WTC11 (cell line): ENCODE data around the gene WNT5B. TPM values are rescaled to one million over a fixed set of nuclear protein-coding genes. Genes with fewer than 3 reads are reported as not detected.

Experiments
- ATAC-seq: fragments of 200-7000 bp; cut with Tn5 transposase; 2 replicates; pipeline ENCODE4 v1.10.0; 2021; ENCODE audit warnings: mild to moderate bottlenecking, moderate library complexity
- CTCF ChIA-PET: fragments of 300-600 bp; sonication (Branson Sonifier 250); formaldehyde crosslinking; loops from one replicate; lab custom pipeline; 2021; ENCODE audit warnings: antibody characterized with exemption; lab: Charles Lee
- POLR2A ChIA-PET: fragments of 350-600 bp; sonication (Branson Sonifier 250); formaldehyde crosslinking; loops from one replicate; lab custom pipeline; 2021; ENCODE audit warnings: antibody characterized with exemption; lab: Charles Lee
- DNase-seq: peaks from one replicate; pipeline ENCODE4 v3.0.0; 2021; ENCODE audit warnings: low spot score
- H3K27ac Mint-ChIP-seq: 2 replicates; pipeline ENCODE4 v1.8.0; 2021; ENCODE audit warnings: mixed read lengths
- H3K27me3 Mint-ChIP-seq: 2 replicates; pipeline ENCODE4 v1.8.0; 2021; ENCODE audit warnings: low read depth, mild to moderate bottlenecking, moderate library complexity, mixed read lengths
- H3K36me3 Mint-ChIP-seq: 2 replicates; pipeline ENCODE4 v1.8.0; 2021; ENCODE audit warnings: mixed read lengths
- H3K4me1 Mint-ChIP-seq: 2 replicates; pipeline ENCODE4 v1.8.0; 2022; ENCODE audit warnings: mixed read lengths
- H3K4me3 Mint-ChIP-seq: 2 replicates; pipeline ENCODE4 v1.8.0; 2021; ENCODE audit warnings: mild to moderate bottlenecking, moderate library complexity, mixed read lengths
- H3K9me3 Mint-ChIP-seq: 2 replicates; pipeline ENCODE4 v1.8.0; 2021; ENCODE audit warnings: mixed read lengths
- ATF1 ChIP-seq: sonication (generic); formaldehyde crosslinking; IDR thresholded peaks from 2 replicates; pipeline ENCODE4 v1.8.1; 2023; ENCODE audit warnings: mild to moderate bottlenecking, moderate library complexity, missing genetic modification reagents
- CBFB ChIP-seq: sonication (generic); formaldehyde crosslinking; IDR thresholded peaks from 2 replicates; pipeline ENCODE4 v1.8.1; 2022; ENCODE audit warnings: mild to moderate bottlenecking, low read depth, missing genetic modification reagents
- CREM ChIP-seq: sonication (generic); formaldehyde crosslinking; IDR thresholded peaks from 2 replicates; pipeline ENCODE4 v1.8.1; 2022; ENCODE audit warnings: mild to moderate bottlenecking, missing genetic modification reagents, moderate library complexity
- EMX1 ChIP-seq: fragments of 250-450 bp; sonication (Bioruptor Pico); IDR thresholded peaks from 2 replicates; pipeline ENCODE4 v1.8.0; 2021; ENCODE audit warnings: mild to moderate bottlenecking
- FOXJ3 ChIP-seq: sonication (generic); formaldehyde crosslinking; IDR thresholded peaks from 2 replicates; pipeline ENCODE4 v1.9.0; 2021; ENCODE audit warnings: missing genetic modification reagents, mild to moderate bottlenecking, borderline replicate concordance
- NFATC4 ChIP-seq: fragments of 250-450 bp; sonication (Bioruptor Pico); IDR thresholded peaks from 2 replicates; pipeline ENCODE4 v1.9.0; 2021; ENCODE audit warnings: mild to moderate bottlenecking
- NR1H2 ChIP-seq: sonication (generic); formaldehyde crosslinking; IDR thresholded peaks from 2 replicates; pipeline ENCODE4 v1.9.0; 2021; ENCODE audit warnings: mild to moderate bottlenecking, moderate library complexity, missing genetic modification reagents
- OVOL2 ChIP-seq: fragments of 250-450 bp; sonication (Bioruptor Pico); IDR thresholded peaks from 2 replicates; pipeline ENCODE4 v1.9.0; 2021; ENCODE audit warnings: mild to moderate bottlenecking, borderline replicate concordance
- RORB ChIP-seq: fragments of 250-450 bp; sonication (Bioruptor Pico); IDR thresholded peaks from 2 replicates; pipeline ENCODE4 v1.9.0; 2021; ENCODE audit warnings: mild to moderate bottlenecking
- SOX15 ChIP-seq: fragments of 250-450 bp; sonication (Bioruptor Pico); IDR thresholded peaks from 2 replicates; pipeline ENCODE4 v1.9.0; 2021; ENCODE audit warnings: mild to moderate bottlenecking
- TCF7 ChIP-seq: sonication (generic); formaldehyde crosslinking; IDR thresholded peaks from 2 replicates; pipeline ENCODE4 v1.8.0; 2022; ENCODE audit warnings: mild to moderate bottlenecking, low read depth, missing genetic modification reagents, moderate library complexity
- TEAD4 ChIP-seq: sonication (generic); formaldehyde crosslinking; IDR thresholded peaks from 2 replicates; pipeline ENCODE4 v1.8.0; 2022; ENCODE audit warnings: mild to moderate bottlenecking, missing genetic modification reagents
- ZNF263 ChIP-seq: sonication (generic); formaldehyde crosslinking; IDR thresholded peaks from 2 replicates; pipeline ENCODE4 v1.8.1; 2022; ENCODE audit warnings: low read depth, mild to moderate bottlenecking, moderate library complexity, missing genetic modification reagents
- total RNA-seq: library from RNA; stranded (reverse); gene quantifications from 3 replicates; pipeline ENCODE4 v1.2.3, GENCODE V29; 2021
- TF ChIP-seq, protein P1 (sequence below): sonication (generic); formaldehyde crosslinking; IDR thresholded peaks from 2 replicates; pipeline ENCODE4 v1.8.1; 2022; ENCODE audit warnings: mild to moderate bottlenecking, moderate library complexity, missing genetic modification reagents
- TF ChIP-seq, protein P2 (sequence below): sonication (generic); formaldehyde crosslinking; IDR thresholded peaks from 2 replicates; pipeline ENCODE4 v1.8.1; 2023; ENCODE audit warnings: mild to moderate bottlenecking, moderate library complexity, missing genetic modification reagents
- TF ChIP-seq, protein P3 (sequence below): sonication (generic); formaldehyde crosslinking; IDR thresholded peaks from 2 replicates; pipeline ENCODE4 v1.8.0; 2022; ENCODE audit warnings: mild to moderate bottlenecking, missing genetic modification reagents
- TF ChIP-seq, protein P4 (sequence below): sonication (generic); formaldehyde crosslinking; IDR thresholded peaks from 2 replicates; pipeline ENCODE4 v1.8.1; 2022; ENCODE audit warnings: low read depth, mild to moderate bottlenecking, moderate library complexity, missing genetic modification reagents, borderline replicate concordance
- TF ChIP-seq, protein P5 (sequence below): sonication (generic); formaldehyde crosslinking; IDR thresholded peaks from 2 replicates; pipeline ENCODE4 v1.8.1; 2022; ENCODE audit warnings: low read depth, missing genetic modification reagents, borderline replicate concordance
- TF ChIP-seq, protein P6 (sequence below): sonication (generic); formaldehyde crosslinking; IDR thresholded peaks from 2 replicates; pipeline ENCODE4 v1.8.0; 2022; ENCODE audit warnings: mild to moderate bottlenecking, missing genetic modification reagents

Gene WNT5B
- total RNA-seq, 1 experiment from 2014 or later: 4.5 TPM

DNA sequence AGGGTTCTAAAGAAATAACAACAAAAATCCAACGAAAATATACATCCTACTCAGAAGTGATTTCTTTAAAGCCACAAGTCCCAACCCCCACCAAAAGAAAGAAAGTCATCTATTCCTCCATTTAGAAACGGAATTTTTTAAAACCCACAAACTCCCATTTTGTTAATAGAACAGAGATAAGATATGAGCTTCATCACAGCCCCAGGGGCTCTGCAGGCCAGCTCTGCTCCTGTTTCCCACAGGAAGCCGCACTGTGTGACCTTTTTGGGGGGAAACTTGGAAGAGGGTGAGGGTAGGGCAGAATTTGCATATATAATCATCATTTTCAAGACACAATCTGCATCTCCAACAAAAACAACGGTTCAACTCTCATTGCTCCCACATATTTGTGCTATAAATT lies 37.5 kb upstream of the WNT5B start:
- H3K36me3 Mint-ChIP-seq: no peaks in the 10 kb centered on the region
- H3K4me1 Mint-ChIP-seq: peaks cover 72% of the 10 kb centered on the region
- peaks cover 78% of the 10 kb centered on the region for H3K27me3 Mint-ChIP-seq
- DNase-seq (no peak), ATAC-seq (no peak)
- no peaks in the 10 kb centered on the region for H3K9me3 Mint-ChIP-seq
- peak overlapping the region; percentile 86 for H3K4me3 Mint-ChIP-seq
- TF ChIP-seq, protein P1, sequence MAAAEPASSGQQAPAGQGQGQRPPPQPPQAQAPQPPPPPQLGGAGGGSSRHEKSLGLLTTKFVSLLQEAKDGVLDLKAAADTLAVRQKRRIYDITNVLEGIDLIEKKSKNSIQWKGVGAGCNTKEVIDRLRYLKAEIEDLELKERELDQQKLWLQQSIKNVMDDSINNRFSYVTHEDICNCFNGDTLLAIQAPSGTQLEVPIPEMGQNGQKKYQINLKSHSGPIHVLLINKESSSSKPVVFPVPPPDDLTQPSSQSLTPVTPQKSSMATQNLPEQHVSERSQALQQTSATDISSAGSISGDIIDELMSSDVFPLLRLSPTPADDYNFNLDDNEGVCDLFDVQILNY (CRISPR knock-in tag): no peak
- no peak for TF ChIP-seq CBFB (CRISPR knock-in tag)
- TF ChIP-seq TCF7 (CRISPR knock-in tag): no peak
- no peak for TF ChIP-seq NR1H2 (CRISPR knock-in tag)
- TF ChIP-seq ATF1 (CRISPR knock-in tag): no peak
- TF ChIP-seq, protein P2, sequence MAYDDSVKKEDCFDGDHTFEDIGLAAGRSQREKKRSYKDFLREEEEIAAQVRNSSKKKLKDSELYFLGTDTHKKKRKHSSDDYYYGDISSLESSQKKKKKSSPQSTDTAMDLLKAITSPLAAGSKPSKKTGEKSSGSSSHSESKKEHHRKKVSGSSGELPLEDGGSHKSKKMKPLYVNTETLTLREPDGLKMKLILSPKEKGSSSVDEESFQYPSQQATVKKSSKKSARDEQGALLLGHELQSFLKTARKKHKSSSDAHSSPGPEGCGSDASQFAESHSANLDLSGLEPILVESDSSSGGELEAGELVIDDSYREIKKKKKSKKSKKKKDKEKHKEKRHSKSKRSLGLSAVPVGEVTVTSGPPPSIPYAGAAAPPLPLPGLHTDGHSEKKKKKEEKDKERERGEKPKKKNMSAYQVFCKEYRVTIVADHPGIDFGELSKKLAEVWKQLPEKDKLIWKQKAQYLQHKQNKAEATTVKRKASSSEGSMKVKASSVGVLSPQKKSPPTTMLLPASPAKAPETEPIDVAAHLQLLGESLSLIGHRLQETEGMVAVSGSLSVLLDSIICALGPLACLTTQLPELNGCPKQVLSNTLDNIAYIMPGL (CRISPR knock-in tag): no peak
- TF ChIP-seq NFATC4 (CRISPR knock-in tag): no peak
- TF ChIP-seq, protein P3, sequence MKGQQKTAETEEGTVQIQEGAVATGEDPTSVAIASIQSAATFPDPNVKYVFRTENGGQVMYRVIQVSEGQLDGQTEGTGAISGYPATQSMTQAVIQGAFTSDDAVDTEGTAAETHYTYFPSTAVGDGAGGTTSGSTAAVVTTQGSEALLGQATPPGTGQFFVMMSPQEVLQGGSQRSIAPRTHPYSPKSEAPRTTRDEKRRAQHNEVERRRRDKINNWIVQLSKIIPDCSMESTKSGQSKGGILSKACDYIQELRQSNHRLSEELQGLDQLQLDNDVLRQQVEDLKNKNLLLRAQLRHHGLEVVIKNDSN (CRISPR knock-in tag): no peak
- TF ChIP-seq EMX1 (CRISPR knock-in tag): no peak
- TF ChIP-seq FOXJ3: no peak
- TF ChIP-seq SOX15 (CRISPR knock-in tag): no peak
- TF ChIP-seq, protein P4, sequence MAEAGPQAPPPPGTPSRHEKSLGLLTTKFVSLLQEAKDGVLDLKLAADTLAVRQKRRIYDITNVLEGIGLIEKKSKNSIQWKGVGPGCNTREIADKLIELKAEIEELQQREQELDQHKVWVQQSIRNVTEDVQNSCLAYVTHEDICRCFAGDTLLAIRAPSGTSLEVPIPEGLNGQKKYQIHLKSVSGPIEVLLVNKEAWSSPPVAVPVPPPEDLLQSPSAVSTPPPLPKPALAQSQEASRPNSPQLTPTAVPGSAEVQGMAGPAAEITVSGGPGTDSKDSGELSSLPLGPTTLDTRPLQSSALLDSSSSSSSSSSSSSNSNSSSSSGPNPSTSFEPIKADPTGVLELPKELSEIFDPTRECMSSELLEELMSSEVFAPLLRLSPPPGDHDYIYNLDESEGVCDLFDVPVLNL (CRISPR knock-in tag): no peak
- TF ChIP-seq, protein P5, sequence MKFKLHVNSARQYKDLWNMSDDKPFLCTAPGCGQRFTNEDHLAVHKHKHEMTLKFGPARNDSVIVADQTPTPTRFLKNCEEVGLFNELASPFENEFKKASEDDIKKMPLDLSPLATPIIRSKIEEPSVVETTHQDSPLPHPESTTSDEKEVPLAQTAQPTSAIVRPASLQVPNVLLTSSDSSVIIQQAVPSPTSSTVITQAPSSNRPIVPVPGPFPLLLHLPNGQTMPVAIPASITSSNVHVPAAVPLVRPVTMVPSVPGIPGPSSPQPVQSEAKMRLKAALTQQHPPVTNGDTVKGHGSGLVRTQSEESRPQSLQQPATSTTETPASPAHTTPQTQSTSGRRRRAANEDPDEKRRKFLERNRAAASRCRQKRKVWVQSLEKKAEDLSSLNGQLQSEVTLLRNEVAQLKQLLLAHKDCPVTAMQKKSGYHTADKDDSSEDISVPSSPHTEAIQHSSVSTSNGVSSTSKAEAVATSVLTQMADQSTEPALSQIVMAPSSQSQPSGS (CRISPR knock-in tag): no peak
- TF ChIP-seq OVOL2 (CRISPR knock-in tag): no peak
- TF ChIP-seq CREM: no peak
- TF ChIP-seq RORB (CRISPR knock-in tag): no peak
- TF ChIP-seq TEAD4: no peak
- no peak for TF ChIP-seq ZNF263 (CRISPR knock-in tag)
- TF ChIP-seq, protein P6, sequence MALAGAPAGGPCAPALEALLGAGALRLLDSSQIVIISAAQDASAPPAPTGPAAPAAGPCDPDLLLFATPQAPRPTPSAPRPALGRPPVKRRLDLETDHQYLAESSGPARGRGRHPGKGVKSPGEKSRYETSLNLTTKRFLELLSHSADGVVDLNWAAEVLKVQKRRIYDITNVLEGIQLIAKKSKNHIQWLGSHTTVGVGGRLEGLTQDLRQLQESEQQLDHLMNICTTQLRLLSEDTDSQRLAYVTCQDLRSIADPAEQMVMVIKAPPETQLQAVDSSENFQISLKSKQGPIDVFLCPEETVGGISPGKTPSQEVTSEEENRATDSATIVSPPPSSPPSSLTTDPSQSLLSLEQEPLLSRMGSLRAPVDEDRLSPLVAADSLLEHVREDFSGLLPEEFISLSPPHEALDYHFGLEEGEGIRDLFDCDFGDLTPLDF: no peak
- CTCF ChIA-PET: interaction anchor here (1.6 to 2.4 kb wide), 2 partner anchors 11 to 38 kb away, joined by 3 to 16 read pairs; partner anchors contain the start of gene WNT5B
- H3K27ac Mint-ChIP-seq: no peak overlapping the region
- POLR2A ChIA-PET: no interaction called here
